ENCODE results near the gene STIMATE. TPM values are rescaled to one million over a fixed set of nuclear protein-coding genes. Genes with fewer than 3 reads are reported as not detected.

STIMATE gene
- total RNA-seq, 4 donors from 2014 or later = 20.6 to 64.6 (median 27.8) TPM

GRCh38 chr3:52923963-52924362 lies 26.6 kb upstream of the STIMATE start:
- Histone ChIP-seq H3K4me3 (no peak overlapping the region), H3K27me3 (no peaks in the 10 kb centered on the region), H3K36me3 (peaks cover 2 to 55% of the 10 kb centered on the region in 2 donors), H3K4me1 (no peaks in the 10 kb centered on the region), H3K27ac (no peak overlapping the region), H3K9me3 (no peaks in the 10 kb centered on the region)
- ATAC-seq (no peak), DNase-seq (no peak)
- no peak for TF ChIP-seq CTCF (IDR thresholded peaks at IDR 0.05 in 4 of 5, conservative IDR thresholded peaks at IDR 0.05 in 1 of 5)
- intact Hi-C loops (cut with DNase I; ENCODE audit: low total_unique reads) (no loop called here), in situ Hi-C loops (cut with MboI; ENCODE audit: low sequenced_read_pairs in 4 of 4) (no loop called here)

- Histone ChIP-seq H3K4me1 (no peaks in the 10 kb centered on the region), H3K27me3 (no peaks in the 10 kb centered on the region), H3K9me3 (no peaks in the 10 kb centered on the region), H3K36me3 (peaks cover 2 to 62% of the 10 kb centered on the region in 2 donors), H3K27ac (no peak overlapping the region), H3K4me3 (no peak overlapping the region)
- in situ Hi-C loops (cut with MboI; ENCODE audit: low sequenced_read_pairs in 4 of 4) = no loop called here
- TF ChIP-seq POLR2A (IDR thresholded peaks at IDR 0.05) (no peak), CTCF (IDR thresholded peaks at IDR 0.05 in 4 of 5, conservative IDR thresholded peaks at IDR 0.05 in 1 of 5) (no peak)
- DNase-seq = no peak
- ATAC-seq = no peak
- intact Hi-C loops (cut with DNase I; ENCODE audit: low total_unique reads) = no loop called here
These were observed 23.5 kb upstream of the STIMATE start for GRCh38 chr3:52920841-52921240.

- Histone ChIP-seq H3K27me3 (no peaks in the 10 kb centered on the region), H3K4me3 (no peak overlapping the region), H3K27ac (no peak overlapping the region), H3K36me3 (peaks cover 2 to 70% of the 10 kb centered on the region in 2 donors), H3K4me1 (no peaks in the 10 kb centered on the region), H3K9me3 (no peaks in the 10 kb centered on the region)
- intact Hi-C loops (cut with DNase I; ENCODE audit: low total_unique reads) (no loop called here), in situ Hi-C loops (cut with MboI; ENCODE audit: low sequenced_read_pairs in 4 of 4) (no loop called here)
- no peak for TF ChIP-seq POLR2A (IDR thresholded peaks at IDR 0.05)
- no peak for TF ChIP-seq CTCF (IDR thresholded peaks at IDR 0.05 in 4 of 5, conservative IDR thresholded peaks at IDR 0.05 in 1 of 5)
- DNase-seq (no peak), ATAC-seq (no peak)
These were observed 19.7 kb upstream of the STIMATE start for GRCh38 chr3:52917044-52917443.

GRCh38 chr3:52915294-52915693 lies 17.9 kb upstream of the STIMATE start:
- no peak for TF ChIP-seq POLR2A (IDR thresholded peaks at IDR 0.05)
- no peak for TF ChIP-seq CTCF (IDR thresholded peaks at IDR 0.05 in 4 of 5, conservative IDR thresholded peaks at IDR 0.05 in 1 of 5)
- DNase-seq = no peak
- no peaks in the 10 kb centered on the region for H3K4me1 ChIP-seq
- H3K27ac ChIP-seq = no peak overlapping the region
- H3K4me3 ChIP-seq = no peak overlapping the region
- no peaks in the 10 kb centered on the region for H3K9me3 ChIP-seq
- ATAC-seq = no peak
- intact Hi-C loops (cut with DNase I; ENCODE audit: low total_unique reads) (no loop called here), in situ Hi-C loops (cut with MboI; ENCODE audit: low sequenced_read_pairs in 4 of 4) (no loop called here)
- peaks cover 2 to 65% of the 10 kb centered on the region in 2 donors for H3K36me3 ChIP-seq
- no peaks in the 10 kb centered on the region for H3K27me3 ChIP-seq

Data from gastrocnemius medialis (tissue), 4 donors.